Epithelial cell of esophagus (primary cell): ENCODE measurements around the gene NPHP3.
"Not testable (repeated sequence)": the region's sequence is repeated elsewhere in the genome, so short reads cannot be mapped to it uniquely, and the experiment has no call there.

Source experiments
- DNase-seq: peaks from one replicate; pipeline ENCODE4 v3.0.0; 2010; ENCODE audit warnings: low read depth
- H3K4me3 ChIP-seq: 2 replicates; pipeline ENCODE4 v1.5.1; 2011; ENCODE audit warnings: mild to moderate bottlenecking, low read length, control low read depth
- CTCF ChIP-seq: IDR thresholded peaks from 2 replicates; pipeline ENCODE4 v1.5.1; 2011; ENCODE audit warnings: low read depth, mild to moderate bottlenecking, low read length, control low read depth, inconsistent platforms; ENCODE audit not compliant: insufficient read depth; ENCODE audit errors: missing control alignments

Gene NPHP3

DNA sequence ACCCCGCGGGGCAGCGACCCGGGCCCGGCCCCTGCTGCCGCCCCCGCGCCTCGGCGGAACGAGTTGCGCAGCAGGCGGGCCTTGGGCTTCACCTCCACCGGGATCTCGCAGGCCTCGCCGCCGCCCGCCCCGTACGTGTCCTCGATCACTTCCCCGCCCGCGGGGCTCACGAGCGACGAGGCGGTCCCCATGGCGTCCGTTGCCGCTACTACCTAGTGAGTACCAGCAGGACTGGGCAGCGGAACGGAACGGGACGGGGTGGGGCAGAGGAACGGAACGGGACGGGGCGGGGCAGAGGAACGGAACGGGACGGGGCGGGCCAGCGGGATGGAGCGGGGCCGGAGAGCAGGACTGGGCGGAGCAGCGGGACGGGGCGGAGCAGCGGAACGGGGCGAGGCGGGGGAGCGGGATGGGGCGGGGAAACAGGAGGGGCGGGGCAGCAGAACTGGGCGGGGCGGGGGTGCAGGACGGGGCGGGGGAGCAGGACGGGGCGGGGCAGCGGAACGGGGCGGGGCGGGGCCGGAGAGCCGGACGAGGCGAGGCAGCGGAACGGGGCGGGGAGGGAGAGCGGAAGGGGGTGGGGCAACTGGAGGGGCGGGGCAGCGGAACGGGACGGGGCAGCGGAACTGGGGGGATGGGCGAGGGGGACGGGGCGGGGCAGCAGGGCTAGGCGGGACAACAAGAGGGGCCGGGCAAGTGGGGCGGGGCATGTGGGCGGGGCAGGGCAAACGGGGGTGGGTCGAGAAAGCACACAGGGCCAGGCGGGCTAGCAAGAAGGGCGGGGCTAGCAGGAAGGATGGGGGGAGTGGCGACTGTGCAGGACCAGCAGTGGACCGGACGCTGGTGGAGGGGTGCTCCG, at the start of gene NPHP3:
Gene NPHP3 (minus strand): TSS at position 245 of the 859 bp plus-strand sequence. CDS start 54 bp downstream, at position 191.
- DNase-seq, result peak; percentile 98
- no peak for TF ChIP-seq CTCF
- H3K4me3 ChIP-seq, result peak within 1 kb of the TSS; percentile 80

DNA sequence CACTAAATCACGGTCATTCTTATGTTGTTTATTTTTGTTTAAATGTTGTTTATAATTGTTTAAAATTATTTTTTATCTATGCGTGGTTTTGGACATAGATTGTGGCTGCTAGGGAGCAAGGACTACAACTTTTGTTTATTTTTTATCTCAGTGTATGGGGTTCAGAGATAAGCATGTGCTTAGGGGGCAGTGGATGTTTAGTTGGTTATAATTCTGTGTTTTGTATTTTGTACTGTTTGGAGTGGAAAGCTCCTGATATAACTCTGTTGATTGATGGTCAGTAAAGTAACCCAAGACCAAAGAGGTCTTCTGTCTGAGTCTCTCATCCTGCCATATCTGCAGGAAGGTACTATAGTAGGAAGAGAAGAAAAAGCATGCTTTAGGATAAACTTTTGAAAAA, 36.5 kb upstream of the NPHP3 start:
- no peak for DNase-seq
- no peak overlapping the region for H3K4me3 ChIP-seq
- no peak for TF ChIP-seq CTCF

- H3K4me3 ChIP-seq, result no peak overlapping the region
- no peak for TF ChIP-seq CTCF
- no peak for DNase-seq
These were observed 34.0 kb upstream of the NPHP3 start for GRCh38 chr3:132756108-132756650.

DNA sequence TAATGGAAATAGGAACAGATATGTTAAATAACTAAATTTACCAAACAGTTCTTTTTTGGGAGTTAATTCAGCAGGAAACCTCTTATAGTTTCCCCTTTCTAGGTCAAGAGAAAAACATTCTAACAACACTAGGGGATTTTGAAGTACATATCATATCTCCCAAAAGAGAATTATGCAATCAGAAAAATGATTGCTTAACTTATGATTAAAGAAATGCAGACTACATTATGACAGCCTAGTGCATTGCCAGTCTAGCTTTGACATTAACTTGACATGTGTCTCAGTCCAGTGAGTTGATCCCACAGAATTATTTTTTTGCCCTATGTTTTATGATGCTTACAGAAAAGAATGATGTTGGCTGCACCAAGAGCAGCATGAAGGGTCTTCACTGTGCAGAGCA, 31.7 kb upstream of the NPHP3 start:
- DNase-seq, result peak; percentile 14
- no peak for TF ChIP-seq CTCF
- no peak overlapping the region for H3K4me3 ChIP-seq

GRCh38 chr3:132749786-132750185, 27.6 kb upstream of the NPHP3 start:
- DNase-seq, result no peak
- TF ChIP-seq CTCF, result no peak
- H3K4me3 ChIP-seq, result no peak overlapping the region

DNA sequence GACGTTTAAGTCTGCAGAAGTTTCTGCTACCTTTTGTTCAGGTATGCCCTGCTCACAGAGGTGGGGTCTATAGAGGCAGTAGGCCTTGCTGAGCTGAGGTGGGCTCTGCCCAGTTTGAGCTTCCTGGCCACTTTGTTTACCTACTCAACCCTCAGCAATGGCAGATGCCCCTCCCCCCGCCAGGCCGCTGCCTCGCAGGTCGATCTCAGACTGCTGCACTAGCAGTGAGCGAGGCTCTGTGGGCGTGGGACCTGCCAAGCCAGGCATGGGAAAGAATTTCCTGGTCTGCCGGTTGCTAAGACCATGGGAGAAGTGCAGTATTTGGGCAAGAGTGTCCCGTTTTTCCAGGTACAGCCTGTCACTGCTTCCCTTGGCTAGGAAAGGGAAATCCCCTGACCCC, 24.5 kb upstream of the NPHP3 start:
- H3K4me3 ChIP-seq, DNase-seq: not testable (repeated sequence)

- no peak for TF ChIP-seq CTCF
- no peak overlapping the region for H3K4me3 ChIP-seq
- DNase-seq, result no peak
These were observed 16.1 kb upstream of the NPHP3 start for GRCh38 chr3:132738314-132738713.
